Peyer's patch (tissue), 4 donors: ENCODE results near the gene EPC1. TPM values are rescaled to one million over a fixed set of nuclear protein-coding genes. Genes with fewer than 3 reads are reported as not detected.
A peak's percentile ranks its signal among the peaks of the same experiment; 100 is the strongest.
"Not testable (repeated sequence)": the region's sequence is repeated elsewhere in the genome, so short reads cannot be mapped to it uniquely, and the experiment has no call there.

ENCODE experiments used
- DNase-seq, 3 donors: peaks; one replicate each; pipeline ENCODE4 v3.0.0-alpha.2; 2017 to 2019
- H3K27ac ChIP-seq, 4 donors: fragments of 200-600 bp; sonication (generic); one replicate each; pipeline ENCODE4 v1.5.1; 2016 to 2019
- H3K27me3 ChIP-seq, 2 donors: fragments of 200-600 bp; sonication (generic); one replicate each; pipeline ENCODE4 v1.5.1; 2019
- H3K36me3 ChIP-seq, 3 donors: fragments of 200-600 bp; sonication (generic); one replicate each; pipeline ENCODE4 v1.5.1; 2016 to 2019
- H3K4me1 ChIP-seq, 4 donors: fragments of 200-600 bp; sonication (generic); one replicate each; pipeline ENCODE4 v1.5.1; 2016 to 2019
- H3K4me3 ChIP-seq, 4 donors: fragments of 200-600 bp; sonication (generic); 1 replicate in 3 of 4; 2 replicates in 1 of 4; pipeline ENCODE4 v1.5.1; 2016 to 2019; ENCODE audit warnings: mild to moderate bottlenecking in 1 of 4
- H3K9me3 ChIP-seq, 4 donors: fragments of 200-600 bp; sonication (generic); one replicate each; pipeline ENCODE4 v1.5.1; 2016 to 2019; ENCODE audit warnings: mild to moderate bottlenecking in 1 of 4
- POLR2A ChIP-seq, 2 donors: fragments of 450-650 bp; IDR thresholded peaks; one replicate each; pipeline ENCODE4 v1.5.1; 2017; ENCODE audit warnings: antibody characterized with exemption in 2 of 2, mild to moderate bottlenecking in 2 of 2, moderate library complexity in 2 of 2
- total RNA-seq, 4 donors: library from RNA; depleted of rRNA; stranded (reverse); fragments of >200 nt; gene quantifications; one replicate each; pipeline ENCODE4 v1.1.0, GENCODE V29; 2016
- TF ChIP-seq, protein P1 (sequence below), 6 experiments: fragments of 450-650 bp in 4 of 6; fragments of 200-600 bp in 2 of 6; sonication (generic) in 1 of 6; IDR thresholded peaks; one replicate each; pipeline ENCODE4 v1.5.1; 2017 to 2019; ENCODE audit warnings: antibody characterized with exemption in 6 of 6, mild to moderate bottlenecking in 3 of 6, moderate library complexity in 1 of 6

Gene EPC1, protein sequence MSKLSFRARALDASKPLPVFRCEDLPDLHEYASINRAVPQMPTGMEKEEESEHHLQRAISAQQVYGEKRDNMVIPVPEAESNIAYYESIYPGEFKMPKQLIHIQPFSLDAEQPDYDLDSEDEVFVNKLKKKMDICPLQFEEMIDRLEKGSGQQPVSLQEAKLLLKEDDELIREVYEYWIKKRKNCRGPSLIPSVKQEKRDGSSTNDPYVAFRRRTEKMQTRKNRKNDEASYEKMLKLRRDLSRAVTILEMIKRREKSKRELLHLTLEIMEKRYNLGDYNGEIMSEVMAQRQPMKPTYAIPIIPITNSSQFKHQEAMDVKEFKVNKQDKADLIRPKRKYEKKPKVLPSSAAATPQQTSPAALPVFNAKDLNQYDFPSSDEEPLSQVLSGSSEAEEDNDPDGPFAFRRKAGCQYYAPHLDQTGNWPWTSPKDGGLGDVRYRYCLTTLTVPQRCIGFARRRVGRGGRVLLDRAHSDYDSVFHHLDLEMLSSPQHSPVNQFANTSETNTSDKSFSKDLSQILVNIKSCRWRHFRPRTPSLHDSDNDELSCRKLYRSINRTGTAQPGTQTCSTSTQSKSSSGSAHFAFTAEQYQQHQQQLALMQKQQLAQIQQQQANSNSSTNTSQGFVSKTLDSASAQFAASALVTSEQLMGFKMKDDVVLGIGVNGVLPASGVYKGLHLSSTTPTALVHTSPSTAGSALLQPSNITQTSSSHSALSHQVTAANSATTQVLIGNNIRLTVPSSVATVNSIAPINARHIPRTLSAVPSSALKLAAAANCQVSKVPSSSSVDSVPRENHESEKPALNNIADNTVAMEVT
- 10 to 100 TPM; 41.5 to 77.6 (median 49.0) TPM for total RNA-seq

DNA sequence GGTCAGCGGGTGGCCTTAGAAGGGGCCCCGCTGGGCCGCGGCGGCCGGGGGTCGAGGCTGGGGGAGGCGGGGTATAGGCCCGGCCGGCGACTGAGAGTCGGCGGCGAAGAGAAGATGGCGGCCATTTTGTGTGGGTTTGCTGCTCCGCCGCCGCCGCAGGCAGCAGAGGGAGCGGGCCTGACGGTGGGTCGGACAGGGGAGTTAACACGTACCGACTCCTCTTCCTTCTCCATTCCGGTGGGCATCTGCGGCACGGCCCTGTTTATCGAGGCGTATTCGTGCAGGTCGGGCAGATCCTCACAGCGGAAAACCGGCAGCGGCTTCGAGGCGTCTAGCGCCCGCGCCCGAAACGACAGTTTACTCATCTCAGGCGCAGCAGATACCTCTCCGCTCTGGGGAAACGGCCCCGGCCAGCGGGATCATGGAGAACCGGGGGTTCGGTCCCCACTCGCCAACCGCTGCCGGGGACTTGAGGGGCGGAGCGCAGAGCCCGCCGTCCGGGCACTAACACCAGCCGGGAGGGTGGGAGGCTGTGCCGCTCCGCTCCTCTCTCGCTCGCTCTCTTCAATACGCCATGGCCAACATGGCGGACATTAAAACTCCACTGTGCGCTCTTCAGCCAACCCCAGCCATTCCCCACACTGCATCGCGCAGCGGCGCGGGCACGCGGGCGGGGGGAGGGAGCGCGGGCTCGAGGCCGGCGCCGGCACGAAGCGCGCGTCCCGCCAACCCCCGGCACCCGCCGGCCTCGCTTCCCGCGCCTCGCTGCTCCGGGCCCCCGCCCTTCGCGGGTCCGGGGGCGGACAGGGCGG is at the start of gene EPC1:
Gene EPC1 (minus strand): TSS at position 608 of the 812 bp plus-strand sequence. CDS start 243 bp downstream, at position 365.
- peak within 1 kb of the TSS; percentile 66 to 97 (median 90) for H3K4me3 ChIP-seq
- H3K36me3 ChIP-seq = peaks cover 0 to 15% (median 0%) of the 10 kb centered on the region in 3 donors
- H3K27ac ChIP-seq = peak within 1 kb of the TSS; percentile 99 to 100 (median 100)
- H3K9me3 ChIP-seq = no peaks in the 10 kb centered on the region
- H3K4me1 ChIP-seq = peaks cover 0 to 44% (median 4%) of the 10 kb centered on the region in 4 donors
- peak; percentile 91 to 93 for TF ChIP-seq POLR2A (IDR thresholded peaks at IDR 0.05)
- TF ChIP-seq, protein P1, sequence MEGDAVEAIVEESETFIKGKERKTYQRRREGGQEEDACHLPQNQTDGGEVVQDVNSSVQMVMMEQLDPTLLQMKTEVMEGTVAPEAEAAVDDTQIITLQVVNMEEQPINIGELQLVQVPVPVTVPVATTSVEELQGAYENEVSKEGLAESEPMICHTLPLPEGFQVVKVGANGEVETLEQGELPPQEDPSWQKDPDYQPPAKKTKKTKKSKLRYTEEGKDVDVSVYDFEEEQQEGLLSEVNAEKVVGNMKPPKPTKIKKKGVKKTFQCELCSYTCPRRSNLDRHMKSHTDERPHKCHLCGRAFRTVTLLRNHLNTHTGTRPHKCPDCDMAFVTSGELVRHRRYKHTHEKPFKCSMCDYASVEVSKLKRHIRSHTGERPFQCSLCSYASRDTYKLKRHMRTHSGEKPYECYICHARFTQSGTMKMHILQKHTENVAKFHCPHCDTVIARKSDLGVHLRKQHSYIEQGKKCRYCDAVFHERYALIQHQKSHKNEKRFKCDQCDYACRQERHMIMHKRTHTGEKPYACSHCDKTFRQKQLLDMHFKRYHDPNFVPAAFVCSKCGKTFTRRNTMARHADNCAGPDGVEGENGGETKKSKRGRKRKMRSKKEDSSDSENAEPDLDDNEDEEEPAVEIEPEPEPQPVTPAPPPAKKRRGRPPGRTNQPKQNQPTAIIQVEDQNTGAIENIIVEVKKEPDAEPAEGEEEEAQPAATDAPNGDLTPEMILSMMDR (IDR thresholded peaks at IDR 0.05) = no peak
- no peaks in the 10 kb centered on the region for H3K27me3 ChIP-seq
- peak; percentile 81 to 94 (median 92) for DNase-seq

DNA sequence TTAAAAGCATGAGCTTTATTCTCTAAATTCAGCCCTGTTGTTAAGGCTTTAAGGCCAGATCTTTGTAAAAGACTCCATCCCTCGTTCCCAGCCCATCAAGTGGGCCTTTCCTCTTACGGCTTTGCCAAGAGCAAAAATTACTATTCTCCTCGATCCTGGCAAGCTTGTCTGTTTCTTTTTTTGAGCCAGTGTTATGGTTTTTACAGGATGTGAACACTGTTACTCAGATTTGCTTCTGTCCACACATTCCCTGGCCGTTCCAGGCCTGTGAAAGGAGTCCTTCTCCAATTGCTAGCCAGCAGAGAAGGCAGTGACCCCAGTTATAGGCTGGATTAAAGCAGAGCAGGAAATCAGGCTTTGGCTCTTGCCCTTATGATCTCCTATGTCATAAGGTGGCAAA is 47.0 kb upstream of the EPC1 start:
- Histone ChIP-seq H3K4me3 (no peak overlapping the region), H3K9me3 (no peaks in the 10 kb centered on the region), H3K27ac (no peak overlapping the region), H3K4me1 (no peaks in the 10 kb centered on the region), H3K27me3 (no peaks in the 10 kb centered on the region), H3K36me3 (no peaks in the 10 kb centered on the region)
- no peak for DNase-seq
- TF ChIP-seq, protein P1 (IDR thresholded peaks at IDR 0.05) = no peak
- no peak for TF ChIP-seq POLR2A (IDR thresholded peaks at IDR 0.05)

DNA sequence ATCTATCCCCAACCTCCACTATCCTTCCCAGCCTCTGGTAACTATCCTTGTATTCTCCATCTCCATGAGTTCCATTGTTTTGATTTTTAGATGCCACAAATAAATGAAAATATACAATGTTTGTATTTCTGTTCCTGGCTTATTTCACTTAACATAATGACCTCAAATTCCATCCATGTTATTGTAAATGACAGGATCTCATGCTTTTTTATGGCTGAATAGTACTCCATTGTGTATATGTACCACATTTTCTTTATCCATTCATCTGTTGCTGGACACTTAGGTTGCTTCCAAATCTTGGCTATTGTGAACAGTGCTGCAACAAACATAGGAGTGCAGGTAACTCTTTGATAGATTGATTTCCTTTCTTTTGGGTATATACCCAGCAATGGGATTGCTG is 45.3 kb upstream of the EPC1 start:
- not testable (repeated sequence) for H3K27ac ChIP-seq, H3K36me3 ChIP-seq, H3K4me3 ChIP-seq, DNase-seq, H3K4me1 ChIP-seq, H3K27me3 ChIP-seq, H3K9me3 ChIP-seq

DNA sequence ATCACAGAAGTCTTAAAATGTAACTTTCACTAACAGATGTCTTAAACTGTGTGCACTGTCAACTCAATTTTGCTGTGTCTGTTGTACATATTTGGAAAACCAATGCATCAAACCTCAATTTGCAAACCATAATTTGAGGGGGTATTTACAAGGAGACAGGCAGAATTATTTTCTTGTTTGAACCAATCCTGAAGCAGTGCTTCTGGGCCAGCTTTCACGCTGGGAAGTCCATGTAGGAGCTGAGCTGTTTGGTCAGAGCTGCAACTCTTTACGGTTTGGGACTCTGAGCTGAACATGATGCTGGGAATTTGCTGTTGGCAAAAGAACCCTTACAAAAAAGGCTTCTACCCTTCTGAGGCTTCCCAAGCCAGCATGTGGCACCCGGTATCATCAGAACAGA is 43.2 kb upstream of the EPC1 start:
- no peaks in the 10 kb centered on the region for H3K27me3 ChIP-seq
- no peak overlapping the region for H3K4me3 ChIP-seq
- H3K36me3 ChIP-seq = no peaks in the 10 kb centered on the region
- no peaks in the 10 kb centered on the region for H3K9me3 ChIP-seq
- no peak for TF ChIP-seq POLR2A (IDR thresholded peaks at IDR 0.05)
- TF ChIP-seq, protein P1 (IDR thresholded peaks at IDR 0.05) = no peak
- no peak overlapping the region for H3K27ac ChIP-seq
- H3K4me1 ChIP-seq = no peaks in the 10 kb centered on the region
- no peak for DNase-seq

DNA sequence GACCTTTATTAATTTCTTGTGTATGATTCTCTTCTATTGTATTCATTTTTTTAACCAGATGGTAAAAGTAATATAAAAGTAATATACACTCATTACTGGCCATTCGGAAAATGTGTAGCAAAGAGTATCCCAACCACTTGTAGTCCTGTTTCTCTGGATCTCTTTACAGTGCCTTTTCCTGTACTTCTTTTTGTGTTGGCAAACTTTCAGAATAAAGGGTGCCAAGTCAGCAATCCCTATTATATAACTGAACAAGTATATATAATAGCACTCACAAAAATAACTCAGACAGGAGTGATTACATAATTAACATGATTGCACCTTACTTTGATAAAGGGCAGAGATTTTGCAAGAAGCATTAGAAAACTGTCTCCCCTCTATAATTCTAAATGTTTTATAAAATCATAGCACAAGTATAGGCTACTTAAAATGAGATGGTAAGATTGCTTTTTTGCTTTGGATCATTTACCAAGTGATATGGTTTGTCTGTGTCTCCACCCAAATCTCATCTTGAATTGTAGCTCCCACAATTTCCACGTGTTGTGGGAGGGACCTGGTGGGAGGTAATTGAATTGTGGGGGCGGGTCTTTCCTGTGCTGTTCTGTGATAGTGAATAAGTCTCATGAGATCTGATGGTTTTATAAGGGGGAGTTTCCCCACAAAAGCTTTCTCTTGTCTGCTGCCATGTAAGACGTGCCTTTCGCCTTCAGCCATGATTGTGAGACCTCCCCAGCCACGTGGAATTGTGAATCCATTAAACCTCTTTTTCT is 41.5 kb upstream of the EPC1 start:
- H3K36me3 ChIP-seq = no peaks in the 10 kb centered on the region
- H3K4me1 ChIP-seq = no peaks in the 10 kb centered on the region
- no peak overlapping the region for H3K27ac ChIP-seq
- H3K9me3 ChIP-seq = no peaks in the 10 kb centered on the region
- H3K27me3 ChIP-seq = no peaks in the 10 kb centered on the region
- no peak for DNase-seq
- TF ChIP-seq, protein P1 (IDR thresholded peaks at IDR 0.05) = no peak
- no peak for TF ChIP-seq POLR2A (IDR thresholded peaks at IDR 0.05)
- H3K4me3 ChIP-seq = no peak overlapping the region
